Esophagus muscularis mucosa (tissue), 4 donors: ENCODE results near the gene THADA.

Experiments used
- EP300 ChIP-seq: sonication (generic); formaldehyde crosslinking; IDR thresholded peaks from one replicate; pipeline ENCODE4 v1.6.1; 2017; ENCODE audit warnings: antibody characterized with exemption
- POLR2A ChIP-seq: fragments of 450-650 bp; IDR thresholded peaks from one replicate; pipeline ENCODE4 v1.6.1; 2017; ENCODE audit warnings: antibody characterized with exemption, moderate library complexity, mild to moderate bottlenecking, low read depth
- POLR2AphosphoS5 ChIP-seq, 2 donors: sonication (generic); formaldehyde crosslinking; IDR thresholded peaks; one replicate each; pipeline ENCODE4 v1.6.1; 2017; ENCODE audit warnings: antibody characterized with exemption in 2 of 2
- TF ChIP-seq, protein P1 (sequence below), 3 experiments: fragments of 200-600 bp in 2 of 3; fragments of 450-650 bp in 1 of 3; sonication (generic) in 2 of 3; IDR thresholded peaks; one replicate each; pipeline ENCODE4 v1.5.1; 2017 to 2019; ENCODE audit warnings: antibody characterized with exemption in 3 of 3, mild to moderate bottlenecking in 2 of 3, moderate library complexity in 1 of 3

DNA sequence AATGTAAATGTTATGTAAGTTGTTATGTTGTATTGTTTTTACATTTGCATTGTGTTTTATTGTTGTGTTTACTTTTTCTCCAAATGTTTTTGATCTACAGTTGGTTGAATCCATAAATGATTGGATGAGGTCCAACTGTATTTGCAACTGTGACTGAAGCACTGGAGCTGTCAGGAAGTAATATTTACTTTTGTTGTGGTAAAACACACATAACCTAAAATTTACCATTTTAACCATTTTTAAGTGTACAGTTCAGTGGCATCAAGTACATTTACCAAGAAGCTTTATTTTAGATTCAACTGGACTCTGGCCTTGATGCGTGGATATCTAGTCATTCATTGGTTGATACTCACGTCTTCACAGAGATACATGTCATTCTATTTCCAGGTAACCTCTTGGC is 181.8 kb downstream of the THADA start:
- TF ChIP-seq, protein P1, sequence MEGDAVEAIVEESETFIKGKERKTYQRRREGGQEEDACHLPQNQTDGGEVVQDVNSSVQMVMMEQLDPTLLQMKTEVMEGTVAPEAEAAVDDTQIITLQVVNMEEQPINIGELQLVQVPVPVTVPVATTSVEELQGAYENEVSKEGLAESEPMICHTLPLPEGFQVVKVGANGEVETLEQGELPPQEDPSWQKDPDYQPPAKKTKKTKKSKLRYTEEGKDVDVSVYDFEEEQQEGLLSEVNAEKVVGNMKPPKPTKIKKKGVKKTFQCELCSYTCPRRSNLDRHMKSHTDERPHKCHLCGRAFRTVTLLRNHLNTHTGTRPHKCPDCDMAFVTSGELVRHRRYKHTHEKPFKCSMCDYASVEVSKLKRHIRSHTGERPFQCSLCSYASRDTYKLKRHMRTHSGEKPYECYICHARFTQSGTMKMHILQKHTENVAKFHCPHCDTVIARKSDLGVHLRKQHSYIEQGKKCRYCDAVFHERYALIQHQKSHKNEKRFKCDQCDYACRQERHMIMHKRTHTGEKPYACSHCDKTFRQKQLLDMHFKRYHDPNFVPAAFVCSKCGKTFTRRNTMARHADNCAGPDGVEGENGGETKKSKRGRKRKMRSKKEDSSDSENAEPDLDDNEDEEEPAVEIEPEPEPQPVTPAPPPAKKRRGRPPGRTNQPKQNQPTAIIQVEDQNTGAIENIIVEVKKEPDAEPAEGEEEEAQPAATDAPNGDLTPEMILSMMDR (IDR thresholded peaks at IDR 0.05) = no peak
- TF ChIP-seq POLR2A = no peak
- TF ChIP-seq POLR2AphosphoS5 (IDR thresholded peaks at IDR 0.05) = no peak
- no peak for TF ChIP-seq EP300
